A673 (cell line): ENCODE results near the gene NUDT5. TPM values are rescaled to one million over a fixed set of nuclear protein-coding genes. Genes with fewer than 3 reads are reported as not detected.

Experiments used
- BruUV-seq: library from RNA; stranded (reverse); fragments of 400-500 nt; replicated peaks from 2 replicates; lab custom pipeline; 2021; lab: Mats Ljungman, UMichigan
- CTCF ChIA-PET: fragments of 300-600 bp; sonication (Branson Sonifier 250); formaldehyde crosslinking; loops from one replicate; lab custom pipeline; 2022; ENCODE audit warnings: antibody characterized with exemption; lab: Charles Lee
- POLR2A ChIA-PET: fragments of 300-600 bp; sonication (Branson Sonifier 250); formaldehyde crosslinking; loops from one replicate; lab custom pipeline; 2022; ENCODE audit warnings: antibody characterized with exemption; ENCODE audit not compliant: low non-redundant PET; lab: Charles Lee
- DNase-seq: peaks from one replicate; pipeline ENCODE4 v3.0.0-alpha.2; 2015; ENCODE audit warnings: low spot score
- H3K27ac ChIP-seq: fragments of 200-600 bp; sonication (generic); 2 replicates; pipeline ENCODE4 v1.5.1; 2016; ENCODE audit warnings: mixed run types, low read depth, mild to moderate bottlenecking, mixed read lengths, antibody characterized with exemption, low read length; ENCODE audit not compliant: poor library complexity, severe bottlenecking
- H3K27me3 ChIP-seq: fragments of 200-600 bp; sonication (generic); replicated peaks from 2 replicates; pipeline ENCODE4 v1.6.1; 2017; ENCODE audit warnings: mixed run types, low read depth, mild to moderate bottlenecking, mixed read lengths, antibody characterized with exemption, low read length; ENCODE audit not compliant: insufficient read depth, poor library complexity
- H3K36me3 ChIP-seq: fragments of 200-600 bp; sonication (generic); 2 replicates; pipeline ENCODE4 v1.6.1; 2016; ENCODE audit warnings: mixed run types, mild to moderate bottlenecking, mixed read lengths, antibody characterized with exemption, low read length; ENCODE audit not compliant: insufficient read depth, poor library complexity, severe bottlenecking
- H3K4me1 ChIP-seq: fragments of 200-600 bp; sonication (generic); 2 replicates; pipeline ENCODE4 v1.6.1; 2017; ENCODE audit warnings: mixed run types, mild to moderate bottlenecking, mixed read lengths, antibody characterized with exemption, low read length; ENCODE audit not compliant: insufficient read depth, poor library complexity, severe bottlenecking
- H3K4me3 ChIP-seq: fragments of 200-600 bp; sonication (generic); 2 replicates; pipeline ENCODE4 v1.5.1; 2016; ENCODE audit warnings: low read depth, mixed run types, mild to moderate bottlenecking, mixed read lengths, low read length; ENCODE audit not compliant: poor library complexity, severe bottlenecking
- H3K9me3 ChIP-seq: fragments of 200-600 bp; sonication (generic); 2 replicates; pipeline ENCODE4 v1.6.1; 2016; ENCODE audit warnings: mixed run types, low read depth, mild to moderate bottlenecking, mixed read lengths, antibody characterized with exemption, low read length; ENCODE audit not compliant: poor library complexity, severe bottlenecking
- EZH2 ChIP-seq: fragments of 200-600 bp; sonication (generic); IDR thresholded peaks from 2 replicates; pipeline ENCODE4 v1.6.1; 2017; ENCODE audit warnings: borderline replicate concordance, low read depth, mild to moderate bottlenecking, mixed read lengths, antibody characterized with exemption, low read length; ENCODE audit not compliant: poor library complexity, severe bottlenecking
- intact Hi-C: fragments of 100-400 bp; cut with micrococcal nuclease; formaldehyde crosslinking; loops from one replicate; pipeline ENCODE4 v1.10.0; 2022; ENCODE audit not compliant: unreplicated experiment
- total RNA-seq: library from RNA; stranded (reverse); gene quantifications from 2 replicates; pipeline ENCODE4 v1.2.3, GENCODE V29; 2021
- TF ChIP-seq, protein P1 (sequence below): fragments of 300-800, 200-600 bp; sonication (generic); conservative IDR thresholded peaks from 2 replicates; pipeline ENCODE4 v1.5.1; 2017; ENCODE audit warnings: low read depth, mild to moderate bottlenecking, antibody characterized with exemption, low read length, moderate library complexity, mixed read lengths

Gene NUDT5
- total RNA-seq, 1 experiment from 2014 or later, result 137 TPM

DNA sequence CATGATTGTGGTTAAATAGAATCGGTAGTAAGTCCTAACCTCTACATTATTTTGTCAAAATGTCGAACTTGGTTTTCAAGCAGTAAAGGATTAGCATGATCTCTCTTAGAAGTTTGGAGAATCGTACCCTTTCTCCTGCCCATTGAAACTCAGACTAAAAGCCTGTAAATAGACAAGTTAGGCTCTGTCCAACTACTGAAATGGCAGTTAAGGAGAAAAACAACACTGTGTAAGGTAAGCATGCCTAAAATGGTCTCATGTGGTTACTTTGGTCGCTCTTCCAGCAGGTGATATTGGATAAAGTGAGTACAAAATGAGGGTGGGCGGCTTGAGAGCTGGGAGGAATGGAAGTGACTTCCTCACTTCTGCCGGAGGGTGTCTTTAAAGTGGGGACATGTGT is 41.2 kb downstream of the NUDT5 start:
- CTCF ChIA-PET, result no interaction called here
- no peak overlapping the region for H3K27ac ChIP-seq
- BruUV-seq, result no TSS peak

DNA sequence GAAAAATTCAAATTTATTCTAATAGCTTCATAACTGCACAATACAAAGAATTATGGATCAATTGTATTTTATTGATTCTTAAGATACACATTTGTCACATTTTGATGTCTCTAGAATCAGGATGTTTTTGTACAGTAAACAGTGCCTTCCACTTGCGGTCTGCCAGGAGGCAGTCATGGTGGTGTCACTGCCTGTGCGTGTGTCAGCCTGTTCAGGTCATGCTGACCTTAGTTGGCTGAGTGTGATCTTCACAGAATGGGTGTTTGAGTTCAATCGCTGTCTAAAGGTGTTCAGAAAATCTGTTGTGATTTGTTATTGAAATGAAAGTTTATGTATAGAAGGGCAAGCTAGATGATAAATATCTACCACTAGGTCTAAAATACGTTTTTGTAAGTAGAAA is 45.5 kb downstream of the NUDT5 start:
- Histone ChIP-seq H3K27ac (no peak overlapping the region), H3K36me3 (peaks cover 4% of the 10 kb centered on the region), H3K4me1 (no peaks in the 10 kb centered on the region), H3K9me3 (no peaks in the 10 kb centered on the region), H3K4me3 (no peak overlapping the region), H3K27me3 (no peaks in the 10 kb centered on the region)
- BruUV-seq, result no TSS peak
- no peak for TF ChIP-seq EZH2
- TF ChIP-seq, protein P1, sequence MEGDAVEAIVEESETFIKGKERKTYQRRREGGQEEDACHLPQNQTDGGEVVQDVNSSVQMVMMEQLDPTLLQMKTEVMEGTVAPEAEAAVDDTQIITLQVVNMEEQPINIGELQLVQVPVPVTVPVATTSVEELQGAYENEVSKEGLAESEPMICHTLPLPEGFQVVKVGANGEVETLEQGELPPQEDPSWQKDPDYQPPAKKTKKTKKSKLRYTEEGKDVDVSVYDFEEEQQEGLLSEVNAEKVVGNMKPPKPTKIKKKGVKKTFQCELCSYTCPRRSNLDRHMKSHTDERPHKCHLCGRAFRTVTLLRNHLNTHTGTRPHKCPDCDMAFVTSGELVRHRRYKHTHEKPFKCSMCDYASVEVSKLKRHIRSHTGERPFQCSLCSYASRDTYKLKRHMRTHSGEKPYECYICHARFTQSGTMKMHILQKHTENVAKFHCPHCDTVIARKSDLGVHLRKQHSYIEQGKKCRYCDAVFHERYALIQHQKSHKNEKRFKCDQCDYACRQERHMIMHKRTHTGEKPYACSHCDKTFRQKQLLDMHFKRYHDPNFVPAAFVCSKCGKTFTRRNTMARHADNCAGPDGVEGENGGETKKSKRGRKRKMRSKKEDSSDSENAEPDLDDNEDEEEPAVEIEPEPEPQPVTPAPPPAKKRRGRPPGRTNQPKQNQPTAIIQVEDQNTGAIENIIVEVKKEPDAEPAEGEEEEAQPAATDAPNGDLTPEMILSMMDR, result no peak
- no peak for DNase-seq
- intact Hi-C loops, result no loop called here
- CTCF ChIA-PET, result no interaction called here
- POLR2A ChIA-PET, result no interaction called here

More for the DNA sequence above, 41.2 kb downstream of the NUDT5 start:
- TF ChIP-seq EZH2, result no peak
- TF ChIP-seq, protein P1, result no peak
- DNase-seq, result no peak
- H3K4me3 ChIP-seq, result no peak overlapping the region
- POLR2A ChIA-PET, result no interaction called here
- intact Hi-C loops, result no loop called here
- no peaks in the 10 kb centered on the region for H3K27me3 ChIP-seq
- H3K9me3 ChIP-seq, result no peaks in the 10 kb centered on the region
- no peaks in the 10 kb centered on the region for H3K4me1 ChIP-seq
- peaks cover 18% of the 10 kb centered on the region for H3K36me3 ChIP-seq

DNA sequence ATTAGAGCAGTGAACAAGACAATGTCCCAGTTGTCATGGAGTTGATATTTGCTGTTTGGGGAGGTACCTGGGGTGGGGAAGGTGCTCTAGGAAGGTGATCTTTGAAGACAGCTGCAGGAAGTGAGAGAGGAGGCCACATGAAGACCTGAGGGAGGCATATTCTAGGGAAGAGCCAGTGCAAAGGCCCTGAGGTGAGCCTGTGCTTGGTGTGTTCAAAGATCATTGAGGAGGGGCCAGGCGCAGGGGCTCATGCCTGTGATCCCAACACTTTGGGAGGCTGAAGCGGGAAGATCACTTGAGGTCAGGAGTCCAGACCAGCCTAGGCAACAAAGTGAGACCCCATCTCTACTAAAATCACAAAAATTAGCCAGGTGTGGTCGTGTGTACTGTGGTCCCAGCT is 51.2 kb downstream of the NUDT5 start:
- no peaks in the 10 kb centered on the region for H3K9me3 ChIP-seq
- no peak overlapping the region for H3K27ac ChIP-seq
- H3K4me1 ChIP-seq, result no peaks in the 10 kb centered on the region
- intact Hi-C loops, result no loop called here
- H3K36me3 ChIP-seq, result peaks cover 24% of the 10 kb centered on the region
- TF ChIP-seq, protein P1, result no peak
- TF ChIP-seq EZH2, result no peak
- no peaks in the 10 kb centered on the region for H3K27me3 ChIP-seq
- POLR2A ChIA-PET, result no interaction called here
- DNase-seq, result no peak
- CTCF ChIA-PET, result no interaction called here
- H3K4me3 ChIP-seq, result no peak overlapping the region
- BruUV-seq, result no TSS peak
